Fibroblast of lung (primary cell): ENCODE measurements around the gene ZNF728. TPM values are rescaled to one million over a fixed set of nuclear protein-coding genes. Genes with fewer than 3 reads are reported as not detected.
"Not testable (repeated sequence)": the region's sequence is repeated elsewhere in the genome, so short reads cannot be mapped to it uniquely, and the experiment has no call there.

Source experiments
- DNase-seq, 2 donors: peaks; one replicate each; pipeline versions ENCODE4 v3.0.0 to v3.0.0-alpha.2; 2010; ENCODE audit warnings: low read depth in 2 of 2
- H2AFZ ChIP-seq: 2 replicates; pipeline ENCODE4 v1.5.1; 2012; ENCODE audit warnings: low read length, control low read depth, inconsistent platforms
- H3K27ac ChIP-seq: 2 replicates; pipeline ENCODE4 v1.5.1; 2011; ENCODE audit warnings: low read length, control low read depth; ENCODE audit not compliant: insufficient read depth
- H3K27me3 ChIP-seq: 2 replicates; pipeline ENCODE4 v1.5.1; 2011; ENCODE audit warnings: mild to moderate bottlenecking, low read length; ENCODE audit not compliant: control insufficient read depth, insufficient read depth
- H3K36me3 ChIP-seq: 2 replicates; pipeline ENCODE4 v1.5.1; 2011; ENCODE audit warnings: low read length; ENCODE audit not compliant: control insufficient read depth, insufficient read depth
- H3K4me1 ChIP-seq: 2 replicates; pipeline ENCODE4 v1.5.1; 2011; ENCODE audit warnings: low read length; ENCODE audit not compliant: control insufficient read depth, insufficient read depth; ENCODE audit errors: extremely low read depth
- H3K4me2 ChIP-seq: 2 replicates; pipeline ENCODE4 v1.5.1; 2011; ENCODE audit warnings: low read length, control low read depth; ENCODE audit not compliant: insufficient read depth; ENCODE audit errors: extremely low read depth
- H3K4me3 ChIP-seq, 4 experiments: fragments of 200-600 bp in 1 of 4; sonication (generic) in 1 of 4; replicated peaks in 1 of 4; 2 replicates each; pipeline ENCODE4 v1.5.1; 2011 to 2016; ENCODE audit warnings: low read length in 4 of 4, low read depth in 3 of 4, mild to moderate bottlenecking in 3 of 4, control low read depth in 2 of 4, inconsistent platforms in 1 of 4, mixed read lengths in 1 of 4; ENCODE audit not compliant: insufficient read depth in 1 of 4; ENCODE audit errors: control extremely low read depth in 1 of 4
- H3K79me2 ChIP-seq: 2 replicates; pipeline ENCODE4 v1.5.1; 2012; ENCODE audit warnings: mild to moderate bottlenecking, low read length, inconsistent platforms; ENCODE audit not compliant: control insufficient read depth, insufficient read depth
- H3K9ac ChIP-seq: 2 replicates; pipeline ENCODE4 v1.5.1; 2011; ENCODE audit warnings: mild to moderate bottlenecking, low read length, control low read depth; ENCODE audit not compliant: insufficient read depth
- H3K9me3 ChIP-seq: 2 replicates; pipeline ENCODE4 v1.5.1; 2012; ENCODE audit warnings: low read depth, low read length; ENCODE audit not compliant: control insufficient read depth, insufficient read depth
- H4K20me1 ChIP-seq: 2 replicates; pipeline ENCODE4 v1.5.1; 2011; ENCODE audit warnings: low read length; ENCODE audit not compliant: control insufficient read depth, insufficient read depth; ENCODE audit errors: extremely low read depth
- EZH2 ChIP-seq: IDR thresholded peaks from 2 replicates; pipeline ENCODE4 v1.5.1; 2012; ENCODE audit warnings: low read length, control low read depth, mild to moderate bottlenecking; ENCODE audit errors: missing control alignments
- polyA plus RNA-seq, 2 donors: library from polyadenylated mRNA; depleted of rRNA in 1 of 2; stranded (reverse) in 1 of 2; unstranded in 1 of 2; fragments of >200 nt; gene quantifications; 2 replicates each; pipeline ENCODE4 v1.2.1, GENCODE V29; 2011 to 2012; ENCODE audit warnings: missing spikeins in 1 of 2
- total RNA-seq: library from RNA; depleted of rRNA; stranded (reverse); fragments of >200 nt; gene quantifications from 2 replicates; pipeline ENCODE4 v1.2.1, GENCODE V29; 2014
- TF ChIP-seq, protein P1 (sequence below), 2 donors: IDR thresholded peaks in 1 of 2; conservative IDR thresholded peaks in 1 of 2; 1 replicate in 1 of 2; 2 replicates in 1 of 2; pipeline ENCODE4 v1.5.1; 2011 to 2012; ENCODE audit warnings: low read length in 2 of 2, control low read depth in 1 of 2, inconsistent platforms in 1 of 2, low read depth in 1 of 2, mild to moderate bottlenecking in 1 of 2

ZNF728 gene
- total and polyA plus RNA-seq, 2 donors (not counting 1 experiment from before 2014, with no cell fraction given): 1.8 TPM; not detected in 1

DNA sequence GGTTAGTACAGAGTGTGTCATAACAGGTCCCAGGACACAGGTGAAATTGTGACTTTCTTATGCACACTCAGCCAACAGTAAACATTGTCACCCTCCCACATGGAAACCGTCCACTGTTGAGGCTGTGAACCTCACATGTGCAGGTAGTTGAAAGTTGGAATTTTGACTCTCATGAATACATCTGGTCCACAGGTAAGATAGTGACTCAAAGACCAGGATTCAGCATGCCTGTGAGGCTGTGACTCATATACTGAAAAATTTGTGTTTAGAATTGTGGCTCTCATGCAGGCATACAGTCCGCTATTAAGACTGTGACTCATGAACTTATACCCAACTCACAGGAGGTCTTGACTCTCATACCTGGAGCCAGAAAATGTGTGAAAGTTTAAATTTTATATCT is 67.8 kb downstream of the ZNF728 start:
- no peaks in the 10 kb centered on the region for H3K9me3 ChIP-seq
- H3K79me2 ChIP-seq: no peaks in the 10 kb centered on the region
- H3K4me2 ChIP-seq: no peak overlapping the region
- no peak for TF ChIP-seq EZH2
- TF ChIP-seq, protein P1, sequence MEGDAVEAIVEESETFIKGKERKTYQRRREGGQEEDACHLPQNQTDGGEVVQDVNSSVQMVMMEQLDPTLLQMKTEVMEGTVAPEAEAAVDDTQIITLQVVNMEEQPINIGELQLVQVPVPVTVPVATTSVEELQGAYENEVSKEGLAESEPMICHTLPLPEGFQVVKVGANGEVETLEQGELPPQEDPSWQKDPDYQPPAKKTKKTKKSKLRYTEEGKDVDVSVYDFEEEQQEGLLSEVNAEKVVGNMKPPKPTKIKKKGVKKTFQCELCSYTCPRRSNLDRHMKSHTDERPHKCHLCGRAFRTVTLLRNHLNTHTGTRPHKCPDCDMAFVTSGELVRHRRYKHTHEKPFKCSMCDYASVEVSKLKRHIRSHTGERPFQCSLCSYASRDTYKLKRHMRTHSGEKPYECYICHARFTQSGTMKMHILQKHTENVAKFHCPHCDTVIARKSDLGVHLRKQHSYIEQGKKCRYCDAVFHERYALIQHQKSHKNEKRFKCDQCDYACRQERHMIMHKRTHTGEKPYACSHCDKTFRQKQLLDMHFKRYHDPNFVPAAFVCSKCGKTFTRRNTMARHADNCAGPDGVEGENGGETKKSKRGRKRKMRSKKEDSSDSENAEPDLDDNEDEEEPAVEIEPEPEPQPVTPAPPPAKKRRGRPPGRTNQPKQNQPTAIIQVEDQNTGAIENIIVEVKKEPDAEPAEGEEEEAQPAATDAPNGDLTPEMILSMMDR (conservative IDR thresholded peaks at IDR 0.05 in 1 of 2, IDR thresholded peaks at IDR 0.05 in 1 of 2; ENCODE audit: low read depth in 1 of 2, low read length in 2 of 2): no peak
- H3K27me3 ChIP-seq: no peaks in the 10 kb centered on the region
- no peak for DNase-seq
- H3K9ac ChIP-seq: no peak overlapping the region
- H3K27ac ChIP-seq: no peak overlapping the region
- H3K4me1 ChIP-seq: no peaks in the 10 kb centered on the region
- H4K20me1 ChIP-seq: no peaks in the 10 kb centered on the region
- H2AFZ ChIP-seq: no peak overlapping the region
- no peak overlapping the region for H3K4me3 ChIP-seq
- no peaks in the 10 kb centered on the region for H3K36me3 ChIP-seq

DNA sequence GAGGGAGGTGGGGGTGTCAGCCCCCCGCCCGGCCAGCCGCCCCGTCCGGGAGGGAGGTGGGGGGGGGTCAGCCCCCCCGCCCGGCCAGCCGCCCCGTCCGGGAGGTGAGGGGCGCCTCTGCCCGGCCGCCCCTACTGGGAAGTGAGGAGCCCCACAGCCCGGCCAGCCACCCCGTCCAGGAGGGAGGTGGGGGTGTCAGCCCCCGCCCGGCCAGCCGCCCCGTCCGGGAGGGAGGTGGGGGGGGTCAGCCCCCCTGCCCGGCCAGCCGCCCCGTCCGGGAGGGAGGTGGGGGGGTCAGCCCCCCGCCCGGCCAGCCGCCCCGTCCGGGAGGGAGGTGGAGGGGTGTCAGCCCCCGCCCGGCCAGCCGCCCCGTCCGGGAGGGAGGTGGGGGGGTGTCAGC is 75.4 kb downstream of the ZNF728 start:
- H3K4me3 ChIP-seq, H2AFZ ChIP-seq, H3K27ac ChIP-seq, H4K20me1 ChIP-seq, H3K27me3 ChIP-seq, H3K9me3 ChIP-seq, H3K4me1 ChIP-seq, DNase-seq, H3K36me3 ChIP-seq, H3K9ac ChIP-seq, H3K4me2 ChIP-seq, H3K79me2 ChIP-seq: not testable (repeated sequence)

DNA sequence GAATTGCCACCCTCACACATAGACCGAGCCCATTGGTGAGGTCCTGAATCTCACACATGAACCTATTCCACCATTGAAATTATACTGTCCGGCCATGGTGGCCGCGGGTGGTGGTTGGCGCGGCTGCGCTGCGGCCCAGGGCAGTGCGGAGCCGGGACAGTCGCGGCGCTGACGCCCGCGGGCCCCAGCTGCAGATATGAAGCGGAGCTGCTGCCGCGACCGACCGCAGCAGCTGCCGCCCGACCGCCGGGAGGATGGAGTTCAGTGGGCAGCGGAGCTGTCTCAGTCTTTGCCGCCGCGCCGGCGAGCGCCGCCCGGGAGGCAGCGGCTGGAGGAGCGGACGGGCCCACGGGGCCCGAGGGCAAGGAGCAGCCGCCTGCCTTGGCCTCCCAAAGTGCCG is 77.8 kb downstream of the ZNF728 start:
- H2AFZ ChIP-seq, H3K36me3 ChIP-seq, H3K4me1 ChIP-seq, H3K9me3 ChIP-seq, DNase-seq, H3K27ac ChIP-seq, H3K4me2 ChIP-seq, H4K20me1 ChIP-seq, H3K4me3 ChIP-seq, H3K79me2 ChIP-seq, H3K9ac ChIP-seq, H3K27me3 ChIP-seq: not testable (repeated sequence)

Other genes with a start within 250 kb of the ZNF728 start
- gene ZNF99, start 219.0 kb downstream of the ZNF728 start, total RNA-seq: under 0.01 TPM in 1 of 2 replicates, not detected in the other
- not detected in 2 replicates for gene ZNF99, start 219.0 kb downstream of the ZNF728 start, polyA plus RNA-seq
- not detected in 2 replicates for gene ZNF723, start 170.9 kb downstream of the ZNF728 start, total RNA-seq
- not detected in 2 replicates for gene ZNF723, start 170.9 kb downstream of the ZNF728 start, polyA plus RNA-seq
- gene ZNF730, start 113.8 kb upstream of the ZNF728 start, total RNA-seq: 1.0 and 1.3 TPM in 2 replicates
- 0.66 and 1.4 TPM in 2 replicates for gene ZNF730, start 113.8 kb upstream of the ZNF728 start, polyA plus RNA-seq
- 1.3 and 3.3 TPM in 2 replicates for gene ZNF724, start 247.2 kb upstream of the ZNF728 start, total RNA-seq
- gene ZNF724, start 247.2 kb upstream of the ZNF728 start, polyA plus RNA-seq: 2.0 and 4.2 TPM in 2 replicates